CD14-positive monocyte (primary cell): ENCODE measurements around the gene SMIM38. TPM values are rescaled to one million over a fixed set of nuclear protein-coding genes. Genes with fewer than 3 reads are reported as not detected.

ENCODE experiments used
- DNase-seq, 3 donors: peaks; one replicate each; pipeline ENCODE4 v3.0.0-alpha.2; 2011 to 2022
- H2AFZ ChIP-seq: 2 replicates; pipeline ENCODE4 v1.6.0; 2012; ENCODE audit warnings: mild to moderate bottlenecking, low read depth, low read length, inconsistent platforms; ENCODE audit not compliant: insufficient read depth, poor library complexity, severe bottlenecking
- H3K27ac ChIP-seq, 2 donors: 1 replicate in 1 of 2; 2 replicates in 1 of 2; pipeline ENCODE4 v1.5.1; 2012 to 2013; ENCODE audit warnings: low read length in 2 of 2, control low read depth in 1 of 2, inconsistent platforms in 1 of 2, low read depth in 1 of 2, mild to moderate bottlenecking in 1 of 2
- H3K27me3 ChIP-seq, 2 donors: one replicate each; pipeline versions ENCODE4 v1.6.0 to v1.6.1; 2011 to 2013; ENCODE audit warnings: low read length in 2 of 2; ENCODE audit not compliant: control insufficient read depth in 2 of 2, insufficient read depth in 2 of 2
- H3K36me3 ChIP-seq, 2 donors: replicated peaks in 1 of 2; 1 replicate in 1 of 2; 2 replicates in 1 of 2; pipeline versions ENCODE4 v1.5.1 to v1.6.1; 2012 to 2013; ENCODE audit warnings: low read length in 2 of 2, control low read depth in 1 of 2, inconsistent platforms in 1 of 2, mild to moderate bottlenecking in 1 of 2; ENCODE audit not compliant: insufficient read depth in 2 of 2, control insufficient read depth in 1 of 2
- H3K4me1 ChIP-seq, 2 donors: 1 replicate in 1 of 2; 2 replicates in 1 of 2; pipeline versions ENCODE4 v1.5.1 to v1.6.1; 2012 to 2013; ENCODE audit warnings: low read length in 2 of 2, control low read depth in 1 of 2, inconsistent platforms in 1 of 2, mild to moderate bottlenecking in 1 of 2, moderate library complexity in 1 of 2; ENCODE audit not compliant: insufficient read depth in 2 of 2, control insufficient read depth in 1 of 2
- H3K4me2 ChIP-seq: replicated peaks from 2 replicates; pipeline ENCODE3; 2012; ENCODE audit warnings: low read length, moderate library complexity, mild to moderate bottlenecking; ENCODE audit not compliant: poor library complexity, severe bottlenecking; ENCODE audit errors: extremely low read depth
- H3K4me3 ChIP-seq, 3 experiments: fragments of 200-600 bp in 1 of 3; sonication (generic) in 1 of 3; replicated peaks in 1 of 3; 1 replicate in 2 of 3; 2 replicates in 1 of 3; pipeline ENCODE4 v1.5.1; 2011 to 2013; ENCODE audit warnings: low read length in 3 of 3, mild to moderate bottlenecking in 3 of 3, control low read depth in 2 of 3, low read depth in 2 of 3, inconsistent platforms in 1 of 3, moderate library complexity in 1 of 3
- H3K79me2 ChIP-seq: 2 replicates; pipeline ENCODE4 v1.6.0; 2012; ENCODE audit warnings: mild to moderate bottlenecking, control low read depth, inconsistent platforms, low read length, moderate library complexity; ENCODE audit not compliant: insufficient read depth
- H3K9ac ChIP-seq: 2 replicates; pipeline ENCODE4 v1.6.0; 2017; ENCODE audit warnings: low read length, mild to moderate bottlenecking; ENCODE audit not compliant: insufficient read depth, poor library complexity, severe bottlenecking
- H3K9me3 ChIP-seq, 2 donors: replicated peaks in 1 of 2; 1 replicate in 1 of 2; 2 replicates in 1 of 2; pipeline versions ENCODE4 v1.5.1 to v1.6.1; 2012 to 2013; ENCODE audit warnings: low read length in 2 of 2, control low read depth in 1 of 2; ENCODE audit not compliant: control insufficient read depth in 1 of 2, insufficient read depth in 1 of 2
- H4K20me1 ChIP-seq: 2 replicates; pipeline ENCODE4 v1.6.0; 2012; ENCODE audit warnings: mild to moderate bottlenecking, low read length, control low read depth, moderate library complexity; ENCODE audit not compliant: insufficient read depth
- H3K27ac Mint-ChIP-seq, 7 donors: one replicate each; pipeline ENCODE4 v1.8.0; 2020; ENCODE audit warnings: mild to moderate bottlenecking in 7 of 7, mixed read lengths in 7 of 7, moderate library complexity in 6 of 7, inconsistent platforms in 2 of 7
- H3K27me3 Mint-ChIP-seq, 3 donors: one replicate each; pipeline ENCODE4 v1.8.0; 2021 to 2022; ENCODE audit warnings: low read depth in 3 of 3, mild to moderate bottlenecking in 3 of 3, mixed read lengths in 3 of 3, moderate library complexity in 3 of 3, inconsistent platforms in 1 of 3
- H3K36me3 Mint-ChIP-seq, 2 donors: one replicate each; pipeline ENCODE4 v1.8.0; 2020; ENCODE audit warnings: mixed read lengths in 2 of 2, inconsistent platforms in 1 of 2, mild to moderate bottlenecking in 1 of 2
- H3K4me1 Mint-ChIP-seq: one replicate; pipeline ENCODE4 v1.8.0; 2020; ENCODE audit warnings: mild to moderate bottlenecking, mixed read lengths
- H3K4me3 Mint-ChIP-seq, 2 donors: one replicate each; pipeline ENCODE4 v1.8.0; 2020; ENCODE audit warnings: mild to moderate bottlenecking in 2 of 2, mixed read lengths in 2 of 2, moderate library complexity in 1 of 2
- H3K9me3 Mint-ChIP-seq, 7 donors: one replicate each; pipeline ENCODE4 v1.8.0; 2020 to 2022; ENCODE audit warnings: mixed read lengths in 7 of 7, mild to moderate bottlenecking in 6 of 7, moderate library complexity in 6 of 7, inconsistent platforms in 2 of 7
- CTCF ChIP-seq: fragments of 200-600 bp; IDR thresholded peaks from one replicate; pipeline ENCODE4 v1.8.0; 2022; ENCODE audit warnings: antibody characterized with exemption, mild to moderate bottlenecking
- WGBS: methylation state at CpG from one replicate; pipeline ENCODE4 v1.1.5; 2013; ENCODE audit warnings: missing lambda C conversion rate; ENCODE audit not compliant: insufficient coverage; 5-methylcytosine and 5-hydroxymethylcytosine counted together
- intact Hi-C, 2 donors: fragments of 100-400 bp; cut with micrococcal nuclease; formaldehyde crosslinking; loops; one replicate each; pipeline versions ENCODE4 v1.15.0 to v1.15.1; 2023
- polyA plus RNA-seq, 3 donors: library from polyadenylated mRNA; depleted of rRNA in 1 of 3; unstranded in 2 of 3; stranded (reverse) in 1 of 3; fragments of 300-500 nt in 2 of 3; fragments of >200 nt in 1 of 3; fragmentation: Illumina TruSeq in 2 of 3; gene quantifications; 1 replicate in 2 of 3; 2 replicates in 1 of 3; pipeline ENCODE4 v1.2.3, GENCODE V29; 2012 to 2021

The SMIM38 gene
- polyA plus RNA-seq, 3 donors, result 0.05 TPM; not detected in 2

GRCh38 chr11:69140635-69141034 lies 15.1 kb upstream of the SMIM38 start:
- H4K20me1 ChIP-seq, result no peaks in the 10 kb centered on the region
- Mint-ChIP-seq H3K36me3 (no peaks in the 10 kb centered on the region), H3K4me3 (no peak overlapping the region), H3K4me1 (peaks cover 6% of the 10 kb centered on the region), H3K9me3 (peaks cover 6 to 27% (median 16%) of the 10 kb centered on the region in 7 donors), H3K27ac (no peak overlapping the region), H3K27me3 (peaks cover 0 to 6% (median 5%) of the 10 kb centered on the region in 3 donors)
- intact Hi-C loops, result no loop called here
- no peaks in the 10 kb centered on the region for H3K4me1 ChIP-seq
- no peak overlapping the region for H3K27ac ChIP-seq
- no peak overlapping the region for H2AFZ ChIP-seq
- no peak overlapping the region for H3K4me2 ChIP-seq
- WGBS, result 87% methylated on average over 4 of the region's 5 CpGs
- no peaks in the 10 kb centered on the region for H3K36me3 ChIP-seq
- DNase-seq, result no peak
- no peak overlapping the region for H3K9ac ChIP-seq
- peaks cover under 1 to 11% of the 10 kb centered on the region in 2 donors for H3K9me3 ChIP-seq
- no peaks in the 10 kb centered on the region for H3K27me3 ChIP-seq
- no peak for TF ChIP-seq CTCF
- no peak overlapping the region for H3K4me3 ChIP-seq
- H3K79me2 ChIP-seq, result no peaks in the 10 kb centered on the region

GRCh38 chr11:69141742-69142141 lies 14.0 kb upstream of the SMIM38 start:
- peak in 2 of 3 donors; percentile 22 to 69 for DNase-seq
- no peak overlapping the region for H3K4me2 ChIP-seq
- no peak overlapping the region for H3K27ac ChIP-seq
- no peaks in the 10 kb centered on the region for H3K36me3 ChIP-seq
- no peaks in the 10 kb centered on the region for H3K79me2 ChIP-seq
- H3K4me3 ChIP-seq, result no peak overlapping the region
- no peak for TF ChIP-seq CTCF
- Mint-ChIP-seq H3K9me3 (peaks cover 13 to 33% (median 23%) of the 10 kb centered on the region in 7 donors), H3K27ac (peak overlapping the region in 1 of 7 donors; percentile 87), H3K27me3 (peaks cover 0 to 5% (median 5%) of the 10 kb centered on the region in 3 donors), H3K4me1 (peaks cover 6% of the 10 kb centered on the region), H3K36me3 (no peaks in the 10 kb centered on the region), H3K4me3 (no peak overlapping the region)
- intact Hi-C loops, result no loop called here
- no peaks in the 10 kb centered on the region for H4K20me1 ChIP-seq
- no peaks in the 10 kb centered on the region for H3K4me1 ChIP-seq
- no peak overlapping the region for H3K9ac ChIP-seq
- H3K27me3 ChIP-seq, result no peaks in the 10 kb centered on the region
- no peak overlapping the region for H2AFZ ChIP-seq
- peaks cover 6 to 13% of the 10 kb centered on the region in 2 donors for H3K9me3 ChIP-seq
- 33% methylated on average over 3 of the region's 8 CpGs for WGBS
